Measurements from ENCODE around the gene PI4KB.

GRCh38 chr1:151352021-151352718, 25.0 kb upstream of the PI4KB start:
- TF ChIP-seq CTCF (IDR thresholded peaks at IDR 0.05 in 2 of 3, conservative IDR thresholded peaks at IDR 0.05 in 1 of 3; ENCODE audit: borderline replicate concordance in 1 of 3, insufficient read depth in 1 of 3, low read depth in 2 of 3, low read length in 2 of 3), result no peak
- TF ChIP-seq POLR2A (IDR thresholded peaks at IDR 0.05; ENCODE audit: borderline replicate concordance, extremely low read depth, insufficient read depth, insufficient read length), result no peak

Data from HCT116 (cell line).